DMS79 (cell line): ENCODE measurements around the gene SYT8.

ENCODE experiments used
- DNase-seq: peaks from one replicate; lab custom pipeline; 2025; lab: John Stamatoyannopoulos, UW

Gene SYT8

DNA sequence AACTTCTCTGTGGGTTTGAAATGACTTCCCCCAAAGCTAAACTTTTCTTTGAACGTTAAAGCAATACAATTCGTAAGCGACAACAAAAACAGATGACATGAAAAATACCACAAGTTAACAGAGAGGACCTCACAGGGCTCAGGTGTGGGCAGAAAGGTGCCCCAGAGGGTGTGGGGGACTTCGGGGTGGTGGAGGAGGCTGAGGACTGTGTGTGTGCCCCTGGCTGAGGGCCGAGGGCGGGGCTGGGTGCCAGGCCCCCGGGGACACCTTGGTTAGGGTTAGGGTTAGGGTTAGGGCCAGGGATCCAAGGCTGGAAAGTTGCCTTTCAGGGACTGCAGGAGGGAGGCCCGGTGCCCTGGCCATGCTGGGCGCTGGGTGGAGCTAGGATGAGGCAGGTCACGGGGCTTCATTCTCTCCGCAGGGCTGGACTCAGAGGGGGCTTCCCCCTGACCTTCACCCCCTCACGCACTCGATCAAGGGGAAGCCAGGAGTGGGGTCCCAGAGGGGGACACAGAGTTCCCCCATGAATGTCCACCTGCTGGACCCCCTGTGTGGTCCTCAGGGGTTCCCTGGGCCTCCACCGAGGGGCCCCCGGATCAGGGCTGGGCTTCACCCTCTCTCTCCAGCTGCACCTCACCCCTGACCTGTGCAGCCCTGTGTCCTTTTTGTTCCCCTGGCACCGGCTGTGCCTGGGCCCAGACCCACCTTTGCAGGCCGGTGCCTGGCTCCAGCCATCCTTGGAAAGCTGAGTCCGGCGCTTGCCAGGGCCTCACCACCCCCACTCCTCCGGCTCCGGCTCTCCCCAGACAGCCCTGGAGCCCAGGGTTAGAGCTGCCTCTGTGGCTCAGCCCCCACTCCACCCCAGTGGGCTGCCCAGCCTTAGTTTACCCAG, 11.0 kb downstream of the SYT8 start:
- no peak for DNase-seq

DNA sequence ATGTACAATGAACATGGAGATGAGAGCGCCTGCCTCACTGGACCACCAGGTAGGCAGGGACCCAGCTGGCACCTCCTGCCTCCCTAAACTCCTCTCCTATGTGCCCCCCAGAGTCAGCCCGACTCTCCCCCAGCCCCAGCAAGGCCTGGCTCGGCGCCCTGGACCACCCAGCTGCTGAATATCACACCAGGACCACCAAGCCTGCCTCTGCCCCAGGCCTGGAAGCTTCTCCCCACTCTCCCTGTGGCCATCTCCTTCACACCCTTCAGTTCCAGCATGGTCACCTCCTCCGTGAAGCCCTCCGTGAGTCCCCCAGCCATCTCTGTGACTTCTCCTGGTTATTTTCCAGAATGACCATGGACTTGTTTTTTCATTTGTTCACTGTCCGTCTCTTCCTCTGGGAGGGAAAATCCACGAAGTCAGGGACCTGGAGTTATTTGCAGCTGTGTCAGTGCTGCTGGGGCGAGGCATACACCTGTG, 11.7 kb downstream of the SYT8 start:
- no peak for DNase-seq

- no peak for DNase-seq
Observed at GRCh38 chr11:1847006-1847735, 12.4 kb downstream of the SYT8 start.

DNA sequence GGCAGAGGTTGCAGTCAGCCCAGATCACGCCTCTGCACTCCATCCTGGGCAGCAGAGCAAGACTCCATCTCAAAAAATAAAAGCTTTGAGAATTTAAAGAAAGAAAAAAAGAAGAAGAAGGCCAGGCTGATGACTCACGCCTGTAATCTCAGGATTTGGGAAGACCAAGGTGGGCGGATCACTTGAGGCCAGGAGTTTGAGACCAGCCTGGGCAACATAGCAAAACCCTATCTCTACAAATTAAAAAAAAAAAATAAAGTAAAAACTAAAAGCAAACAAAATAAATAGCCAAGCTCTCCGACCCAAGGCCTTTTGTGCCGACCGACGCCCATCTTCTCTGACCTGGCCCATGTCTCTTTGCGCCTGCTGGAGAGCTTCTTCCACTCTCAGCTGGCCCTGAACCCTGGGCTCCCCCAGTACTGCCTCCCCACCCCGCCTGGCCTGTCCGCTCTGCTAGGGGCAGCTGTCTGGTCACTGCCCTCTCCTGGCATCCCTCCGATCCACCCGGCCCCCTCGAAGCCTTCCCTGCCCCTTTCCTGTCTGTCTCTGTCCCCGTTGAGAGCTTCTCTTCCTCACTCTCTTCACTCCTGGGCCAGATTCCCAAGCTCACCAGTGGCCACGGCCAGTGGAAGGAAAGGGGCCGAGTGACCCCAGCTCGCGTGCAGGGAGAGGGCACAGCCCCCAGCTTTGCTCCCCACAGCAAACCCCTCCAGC, 13.3 kb downstream of the SYT8 start:
- DNase-seq = no peak

DNA sequence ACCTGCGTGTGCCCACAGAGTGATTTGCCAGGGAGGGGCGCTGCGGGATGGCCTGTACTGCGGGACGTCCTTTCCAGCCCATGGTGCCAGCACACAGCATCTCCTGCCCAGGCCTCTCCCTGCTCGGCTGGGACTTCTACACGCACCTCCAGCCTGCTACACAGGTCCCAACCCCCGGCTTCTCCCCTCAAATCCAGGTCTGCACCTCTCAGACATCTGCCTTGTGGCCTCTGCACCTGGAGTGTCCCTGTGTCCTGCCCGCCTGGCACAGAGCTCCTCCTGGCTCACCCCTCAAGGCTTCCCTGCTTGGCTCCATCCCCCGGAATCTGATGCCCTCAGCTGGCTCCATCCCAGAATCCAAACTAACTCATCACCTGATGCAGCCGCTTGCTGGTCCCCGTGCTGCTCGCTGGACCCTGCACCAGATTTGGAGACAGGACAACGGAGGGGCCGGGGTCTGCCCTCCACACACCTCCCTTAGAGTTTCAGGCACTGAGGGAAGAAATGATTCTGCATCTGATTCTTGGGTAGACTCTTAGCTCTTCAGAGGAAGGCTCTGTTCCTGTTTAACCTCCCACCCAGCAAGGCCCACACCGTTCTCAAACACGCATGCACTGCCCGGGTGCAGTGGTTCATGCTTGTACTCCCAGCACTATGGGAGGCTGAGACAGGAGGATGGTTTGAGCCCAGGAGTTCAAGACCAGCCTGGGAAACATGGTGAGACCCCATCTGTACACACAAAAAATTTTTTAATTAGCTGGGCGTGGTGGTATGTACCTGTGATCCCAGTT, 14.0 kb downstream of the SYT8 start:
- no peak for DNase-seq

DNA sequence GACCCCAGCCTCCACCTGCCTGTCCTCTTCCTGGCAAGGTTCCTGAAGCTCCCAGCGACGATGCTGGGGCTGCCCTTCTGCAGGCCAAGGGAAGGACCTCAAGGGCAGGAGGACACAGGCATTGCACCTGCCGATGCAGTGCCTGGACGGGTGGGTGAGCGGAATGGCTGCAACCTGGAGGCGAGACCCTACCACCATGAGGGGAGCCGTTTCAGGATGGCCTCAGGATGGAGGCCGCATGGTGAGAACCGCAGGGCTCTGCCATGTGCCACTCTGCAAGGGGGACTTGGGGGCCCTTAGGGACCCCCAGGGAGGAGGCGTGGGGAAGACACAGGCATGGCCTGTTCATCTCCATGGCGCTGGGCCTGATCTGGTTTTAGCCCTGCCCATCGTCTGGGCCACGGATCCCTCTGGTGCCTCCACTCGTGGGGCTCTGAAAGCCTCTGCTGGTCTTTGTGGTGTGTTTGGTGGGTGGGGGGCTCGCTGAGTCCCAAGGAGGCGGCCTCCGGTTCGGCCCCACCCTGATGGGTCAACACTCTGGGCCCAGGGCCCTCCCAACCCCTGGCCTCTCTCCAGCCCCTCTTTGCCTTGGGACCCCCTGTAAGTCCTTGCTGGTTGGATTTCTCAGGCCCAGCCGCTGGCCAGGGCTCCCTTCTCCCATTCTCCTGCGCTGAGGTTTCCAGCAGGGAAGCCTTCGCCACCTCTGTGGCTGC, 16.8 kb downstream of the SYT8 start:
- DNase-seq = no peak

DNA sequence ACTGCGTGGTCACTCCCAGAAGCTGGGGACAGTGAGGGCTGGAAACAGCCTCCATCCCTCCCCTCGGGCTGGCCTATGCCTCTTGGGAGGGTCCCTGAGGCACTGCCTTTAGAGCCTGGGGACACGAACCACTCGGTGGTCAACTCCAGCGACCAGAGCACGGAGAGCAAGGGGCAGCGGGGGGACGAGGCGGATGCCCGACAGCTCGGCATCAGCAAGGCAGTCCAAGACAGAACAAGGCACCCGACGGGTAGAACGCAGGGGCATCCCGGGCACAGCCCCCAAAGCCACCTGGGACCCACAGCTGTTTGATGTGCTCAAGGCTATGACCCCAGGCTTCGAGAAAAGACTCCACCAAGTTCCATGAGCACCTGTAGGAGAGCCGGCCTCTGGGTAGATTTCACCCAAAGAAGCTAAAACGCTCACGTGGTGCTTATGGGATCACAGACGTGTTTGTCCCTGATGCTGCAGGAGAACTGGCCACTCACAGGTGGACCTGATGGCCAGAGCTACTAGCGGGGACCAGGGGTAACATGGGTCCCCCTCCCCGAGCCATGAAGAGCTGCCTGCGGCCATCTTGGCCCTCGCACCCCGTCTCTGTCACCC, 17.6 kb downstream of the SYT8 start:
- DNase-seq = no peak

DNA sequence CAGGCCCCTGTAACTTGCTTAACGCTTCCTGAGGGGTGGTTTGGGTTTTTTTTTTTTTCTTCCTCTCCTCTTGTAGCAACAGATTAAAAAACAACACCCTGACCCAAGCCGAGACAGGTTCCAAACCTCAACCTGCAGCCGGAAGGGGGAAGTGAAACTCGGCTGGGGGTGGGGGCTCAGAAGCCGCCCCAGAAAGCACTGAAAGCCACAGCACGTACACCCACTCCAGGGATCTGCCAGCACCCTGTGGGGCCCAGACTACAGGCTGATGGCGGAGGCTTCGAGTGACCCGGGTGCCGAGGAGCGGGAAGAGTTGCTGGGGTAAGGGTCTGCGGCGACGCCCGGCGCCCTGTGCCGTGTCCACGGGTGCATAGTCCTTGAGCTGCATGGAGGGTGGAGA, 18.1 kb downstream of the SYT8 start, which contains the start of gene LSP1:
TSS of gene LSP1 (plus strand) at position 208 of the 400 bp plus-strand sequence. CDS start at position 269, 61 bp downstream.
- DNase-seq = no peak

- DNase-seq = no peak
Observed at GRCh38 chr11:1853376-1854131, 18.8 kb downstream of the SYT8 start.

DNA sequence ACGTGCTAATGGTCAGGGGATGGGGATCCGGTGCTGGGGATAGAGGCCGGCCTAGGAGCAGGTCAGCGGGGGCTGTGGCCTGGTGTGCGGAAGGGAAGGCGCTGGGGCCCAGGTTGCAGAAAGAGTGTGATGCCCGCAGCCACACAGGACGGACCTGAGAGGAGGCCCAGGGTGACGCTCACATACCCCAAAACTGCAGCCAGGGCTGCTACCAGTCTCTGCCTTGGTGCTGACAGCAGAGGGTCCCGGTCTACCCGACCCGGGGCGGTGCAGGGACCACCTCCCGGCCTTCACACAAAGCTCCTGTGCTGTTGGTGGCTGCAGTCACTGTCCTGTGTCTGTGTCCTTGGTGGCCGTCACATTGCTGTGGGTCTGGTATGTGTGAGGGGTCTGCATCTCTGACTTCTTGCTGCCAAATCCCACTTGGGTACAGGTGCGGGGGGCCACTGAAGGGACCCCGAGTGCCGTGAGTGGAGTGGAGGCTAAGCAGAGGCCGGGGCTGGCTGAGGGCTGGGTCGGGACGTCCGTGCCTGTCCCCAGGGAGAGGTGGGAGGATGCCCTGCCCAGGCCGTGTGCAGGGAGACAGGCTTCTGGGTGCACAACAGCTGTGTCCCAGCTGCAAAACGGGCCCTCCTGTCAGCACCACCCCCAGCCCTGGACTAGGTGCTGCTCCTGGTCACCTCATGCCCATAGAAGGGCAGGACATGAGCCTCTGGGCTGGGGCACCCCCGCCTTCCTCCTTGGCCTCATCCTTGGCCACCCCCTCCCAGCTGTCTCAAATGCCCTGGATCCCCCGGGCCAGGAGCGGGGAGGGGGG, 19.6 kb downstream of the SYT8 start:
- no peak for DNase-seq

DNA sequence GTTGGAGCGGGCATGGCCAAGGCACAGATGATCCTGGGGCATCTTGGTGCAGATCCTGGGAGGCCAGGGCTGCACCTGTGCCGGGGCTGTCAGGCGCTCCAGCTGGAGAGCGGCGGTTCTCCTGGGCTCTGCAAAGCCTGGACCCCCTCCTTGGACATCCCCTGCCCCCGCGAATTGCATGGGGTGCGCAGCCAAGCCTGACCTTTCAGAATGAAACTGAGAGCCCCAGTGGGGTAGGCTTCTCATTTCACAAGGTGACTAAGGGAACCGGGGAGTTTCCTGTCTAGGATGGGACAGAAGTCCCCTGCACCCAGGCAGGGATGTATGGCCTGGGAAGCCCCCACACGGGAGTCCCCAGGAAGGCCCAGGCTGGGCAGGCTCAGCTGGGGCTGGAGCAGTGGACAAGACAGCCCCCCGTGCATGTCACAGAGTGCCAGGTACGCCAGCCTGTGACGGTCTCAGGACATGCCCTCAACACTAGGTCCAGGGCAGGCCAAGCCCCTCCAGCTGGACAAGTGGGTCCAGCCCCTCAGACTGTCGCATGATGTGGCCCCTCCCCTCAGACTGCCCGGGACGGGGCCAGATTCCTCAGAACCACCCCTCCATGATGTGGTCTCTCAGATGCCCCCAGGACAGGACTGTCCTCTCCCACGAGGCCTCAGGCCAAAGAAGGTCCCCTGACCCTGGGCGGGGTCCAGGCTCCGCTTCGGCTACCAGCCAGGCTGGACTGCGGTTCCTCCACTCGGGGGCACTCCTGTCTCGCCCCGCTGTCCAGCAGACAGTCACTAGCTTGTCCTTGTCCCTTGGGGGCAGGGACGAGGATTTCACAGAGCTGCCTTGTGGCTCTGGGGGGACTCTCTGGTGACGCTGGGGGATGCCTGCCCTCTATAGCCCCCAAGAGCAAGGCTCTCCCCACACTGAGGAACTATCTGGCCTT, 20.4 kb downstream of the SYT8 start:
- no peak for DNase-seq

- DNase-seq = no peak
Observed at GRCh38 chr11:1855886-1856265, 21.1 kb downstream of the SYT8 start.

DNA sequence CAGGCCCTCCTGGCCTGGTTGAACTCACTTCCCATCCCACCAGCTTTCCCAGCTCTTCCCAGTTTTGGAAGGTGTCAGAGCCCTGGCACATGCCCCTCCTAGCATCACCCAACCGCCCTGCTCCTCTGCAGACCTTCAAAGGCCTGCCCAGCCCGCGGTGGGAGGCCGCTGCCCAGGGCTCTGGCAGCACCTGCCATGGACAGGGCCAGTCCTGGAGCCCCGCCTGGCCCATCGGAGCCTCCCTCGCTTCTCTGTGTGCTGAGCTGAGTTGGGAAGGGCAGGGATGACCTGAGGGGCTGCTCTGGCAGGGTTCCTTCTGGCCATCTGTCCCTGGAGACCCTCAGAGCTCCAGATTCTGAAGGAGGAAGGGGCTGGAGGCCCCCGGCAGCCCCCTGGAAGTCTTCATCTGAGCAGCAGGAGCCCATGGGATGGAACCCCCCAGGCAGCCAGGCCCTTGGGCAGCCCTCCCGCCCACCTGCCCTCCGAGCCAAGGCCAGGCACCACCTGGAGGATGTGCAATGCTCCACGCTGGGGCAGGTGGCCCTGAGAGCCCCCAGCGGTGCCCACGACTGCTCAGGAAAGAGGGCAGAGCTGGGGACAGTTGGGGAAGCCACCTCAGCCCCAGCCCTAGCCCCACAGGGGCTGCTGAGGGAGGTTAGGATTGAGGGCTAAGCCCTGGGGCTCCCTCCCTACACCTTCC, 21.7 kb downstream of the SYT8 start:
- no peak for DNase-seq

DNA sequence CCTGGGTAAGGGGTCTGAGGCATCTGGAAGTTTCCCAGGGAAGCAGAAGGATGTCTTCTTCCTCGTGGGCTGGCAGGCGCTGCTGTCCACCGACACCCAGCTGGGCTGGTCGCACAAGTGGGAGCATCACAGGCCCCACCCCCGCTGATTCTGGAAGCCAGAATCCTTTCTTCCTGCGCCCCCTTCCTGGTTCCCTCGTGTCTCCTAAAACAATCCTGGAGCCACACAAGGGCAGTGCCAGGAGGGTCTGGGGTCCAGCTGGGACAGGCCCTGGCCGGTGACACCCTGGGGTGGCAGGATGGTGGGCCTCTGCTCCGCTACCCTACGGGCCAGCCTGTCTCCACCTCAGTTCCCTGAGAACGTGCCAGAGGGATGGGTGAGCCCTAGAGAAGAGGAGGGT, 22.3 kb downstream of the SYT8 start:
- no peak for DNase-seq

- DNase-seq = no peak
Observed at GRCh38 chr11:1858154-1858553, 23.4 kb downstream of the SYT8 start.

- no peak for DNase-seq
Observed at GRCh38 chr11:1858576-1858975, 23.8 kb downstream of the SYT8 start.

- no peak for DNase-seq
Observed at GRCh38 chr11:1859004-1859403, 24.2 kb downstream of the SYT8 start.
